ENCODE results near the gene OPRL1. TPM values are rescaled to one million over a fixed set of nuclear protein-coding genes. Genes with fewer than 3 reads are reported as not detected.

OPRL1 gene
- total RNA-seq, 4 donors from 2014 or later = 0.34 to 0.91 (median 0.76) TPM; not detected in 1

DNA sequence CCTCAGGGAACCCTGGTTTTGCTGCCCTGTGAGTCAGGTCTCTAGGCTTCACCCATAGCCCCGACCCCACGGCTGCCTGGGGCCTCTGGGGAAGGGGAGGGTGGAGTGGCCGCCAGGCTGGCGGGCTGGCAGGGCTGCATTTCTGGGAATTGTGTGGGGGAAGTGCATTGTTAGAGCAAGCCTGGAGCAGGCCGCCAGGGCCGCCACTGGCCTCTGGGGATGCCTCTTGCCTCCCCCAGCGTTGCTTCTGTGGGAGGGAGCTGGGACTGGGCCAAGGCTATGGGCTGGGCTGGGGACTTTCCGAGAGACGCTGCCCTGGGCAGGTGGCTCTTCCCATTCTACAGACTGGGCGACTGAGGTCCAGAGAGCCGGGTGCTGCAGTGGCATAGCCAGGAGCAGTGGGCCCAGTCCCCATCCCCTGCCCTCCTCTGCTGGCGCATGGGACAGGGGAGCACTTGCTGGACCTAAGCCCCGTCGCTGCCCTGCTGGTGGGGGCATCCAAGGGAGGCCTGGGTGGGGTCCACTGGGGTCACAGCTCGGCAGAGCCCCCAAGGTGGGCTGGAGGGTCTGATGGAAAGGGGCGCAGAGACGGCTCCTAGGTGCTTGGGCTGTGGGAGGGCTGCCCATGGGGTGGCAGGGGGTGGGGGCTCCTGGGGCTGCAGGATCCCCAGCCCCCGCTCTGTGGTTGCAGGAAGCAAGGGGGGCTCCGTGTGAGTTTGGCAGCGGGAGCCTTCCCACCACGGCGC lies 23.8 kb upstream of the OPRL1 start:
- peak overlapping the region; percentile 24 to 83 (median 70) for H3K27ac ChIP-seq
- H3K4me1 ChIP-seq = peaks cover 29 to 69% (median 43%) of the 10 kb centered on the region in 3 donors
- H3K9me3 ChIP-seq = no peaks in the 10 kb centered on the region
- DNase-seq = no peak
- H3K36me3 ChIP-seq = no peaks in the 10 kb centered on the region
- peaks cover 0 to 62% (median 2%) of the 10 kb centered on the region in 4 donors for H3K27me3 ChIP-seq
- intact Hi-C loops (cut with DNase I) = no loop called here
- peak overlapping the region in 1 of 4 donors; percentile 49 for H3K4me3 ChIP-seq
- TF ChIP-seq POLR2A (IDR thresholded peaks at IDR 0.05) = no peak
- TF ChIP-seq, protein P1, sequence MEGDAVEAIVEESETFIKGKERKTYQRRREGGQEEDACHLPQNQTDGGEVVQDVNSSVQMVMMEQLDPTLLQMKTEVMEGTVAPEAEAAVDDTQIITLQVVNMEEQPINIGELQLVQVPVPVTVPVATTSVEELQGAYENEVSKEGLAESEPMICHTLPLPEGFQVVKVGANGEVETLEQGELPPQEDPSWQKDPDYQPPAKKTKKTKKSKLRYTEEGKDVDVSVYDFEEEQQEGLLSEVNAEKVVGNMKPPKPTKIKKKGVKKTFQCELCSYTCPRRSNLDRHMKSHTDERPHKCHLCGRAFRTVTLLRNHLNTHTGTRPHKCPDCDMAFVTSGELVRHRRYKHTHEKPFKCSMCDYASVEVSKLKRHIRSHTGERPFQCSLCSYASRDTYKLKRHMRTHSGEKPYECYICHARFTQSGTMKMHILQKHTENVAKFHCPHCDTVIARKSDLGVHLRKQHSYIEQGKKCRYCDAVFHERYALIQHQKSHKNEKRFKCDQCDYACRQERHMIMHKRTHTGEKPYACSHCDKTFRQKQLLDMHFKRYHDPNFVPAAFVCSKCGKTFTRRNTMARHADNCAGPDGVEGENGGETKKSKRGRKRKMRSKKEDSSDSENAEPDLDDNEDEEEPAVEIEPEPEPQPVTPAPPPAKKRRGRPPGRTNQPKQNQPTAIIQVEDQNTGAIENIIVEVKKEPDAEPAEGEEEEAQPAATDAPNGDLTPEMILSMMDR (IDR thresholded peaks at IDR 0.05) = peak in 2 of 6 experiments; percentile 6 to 10
- WGBS, 2 donors = 75% methylated on average over 7 of the region's 22 CpGs; no CpG with 5 or more reads in 1 of the 2 donors

DNA sequence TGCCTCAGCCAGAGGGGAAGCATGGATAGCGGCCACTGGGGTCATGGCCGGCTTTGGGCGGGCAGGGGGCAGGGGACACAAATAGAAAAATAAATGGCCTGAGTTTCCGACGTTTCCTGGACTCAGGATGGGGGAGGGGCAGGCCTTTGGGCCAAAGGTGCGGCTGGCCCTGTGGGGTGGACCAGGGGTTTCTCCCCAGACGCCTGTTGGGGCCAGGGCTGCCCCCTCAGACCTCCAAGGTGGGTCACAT lies 23.3 kb upstream of the OPRL1 start:
- no peak for DNase-seq
- Histone ChIP-seq H3K27ac (peak overlapping the region; percentile 28 to 83 (median 60)), H3K36me3 (no peaks in the 10 kb centered on the region), H3K4me1 (peaks cover 29 to 67% (median 43%) of the 10 kb centered on the region in 3 donors), H3K9me3 (no peaks in the 10 kb centered on the region), H3K27me3 (peaks cover 0 to 57% (median 2%) of the 10 kb centered on the region in 4 donors), H3K4me3 (peak overlapping the region in 1 of 4 donors; percentile 49)
- 25% methylated on average over 5 of the region's 7 CpGs; no CpG with 5 or more reads in 1 of the 2 donors for WGBS, 2 donors
- intact Hi-C loops (cut with DNase I) = no loop called here
- TF ChIP-seq, protein P1 (IDR thresholded peaks at IDR 0.05) = no peak
- TF ChIP-seq POLR2A (IDR thresholded peaks at IDR 0.05) = no peak

DNA sequence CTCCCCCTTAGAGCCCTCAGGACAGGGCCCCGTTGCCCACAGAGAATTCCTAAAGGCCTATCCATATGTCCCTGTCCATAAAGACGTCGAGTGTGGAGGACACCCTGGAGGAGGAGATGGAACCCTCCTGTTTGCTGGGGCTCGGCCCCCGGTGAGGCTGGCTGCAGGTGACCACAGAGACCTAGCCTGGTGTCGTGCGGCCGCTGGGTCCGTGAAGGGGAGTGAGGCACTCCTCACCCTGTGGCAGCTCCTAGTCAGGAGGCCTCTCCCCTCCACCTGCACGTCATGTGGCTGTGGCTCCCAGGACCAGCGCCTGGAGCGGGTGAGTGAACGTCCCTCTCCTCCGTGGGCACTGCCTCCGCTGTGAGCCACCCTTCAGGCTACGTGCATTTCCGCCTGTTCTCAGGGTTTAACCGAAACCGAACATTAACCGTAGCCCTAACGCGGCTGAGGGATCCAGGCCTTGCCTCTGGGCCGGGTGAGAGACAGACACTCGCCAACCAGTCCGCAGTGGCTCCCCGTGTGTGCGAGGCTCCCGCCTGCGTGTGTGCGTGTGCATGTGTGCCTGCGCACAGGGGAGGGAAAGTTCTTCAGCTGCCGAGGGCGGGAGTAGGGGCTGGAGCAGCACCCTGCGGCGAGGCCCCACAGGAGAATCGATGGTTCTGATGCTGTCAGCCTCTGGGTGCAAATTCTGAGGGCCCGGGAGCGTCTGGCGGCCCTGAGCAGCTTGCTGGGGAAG lies 22.8 kb upstream of the OPRL1 start:
- no peaks in the 10 kb centered on the region for H3K9me3 ChIP-seq
- intact Hi-C loops (cut with DNase I) = no loop called here

DNA sequence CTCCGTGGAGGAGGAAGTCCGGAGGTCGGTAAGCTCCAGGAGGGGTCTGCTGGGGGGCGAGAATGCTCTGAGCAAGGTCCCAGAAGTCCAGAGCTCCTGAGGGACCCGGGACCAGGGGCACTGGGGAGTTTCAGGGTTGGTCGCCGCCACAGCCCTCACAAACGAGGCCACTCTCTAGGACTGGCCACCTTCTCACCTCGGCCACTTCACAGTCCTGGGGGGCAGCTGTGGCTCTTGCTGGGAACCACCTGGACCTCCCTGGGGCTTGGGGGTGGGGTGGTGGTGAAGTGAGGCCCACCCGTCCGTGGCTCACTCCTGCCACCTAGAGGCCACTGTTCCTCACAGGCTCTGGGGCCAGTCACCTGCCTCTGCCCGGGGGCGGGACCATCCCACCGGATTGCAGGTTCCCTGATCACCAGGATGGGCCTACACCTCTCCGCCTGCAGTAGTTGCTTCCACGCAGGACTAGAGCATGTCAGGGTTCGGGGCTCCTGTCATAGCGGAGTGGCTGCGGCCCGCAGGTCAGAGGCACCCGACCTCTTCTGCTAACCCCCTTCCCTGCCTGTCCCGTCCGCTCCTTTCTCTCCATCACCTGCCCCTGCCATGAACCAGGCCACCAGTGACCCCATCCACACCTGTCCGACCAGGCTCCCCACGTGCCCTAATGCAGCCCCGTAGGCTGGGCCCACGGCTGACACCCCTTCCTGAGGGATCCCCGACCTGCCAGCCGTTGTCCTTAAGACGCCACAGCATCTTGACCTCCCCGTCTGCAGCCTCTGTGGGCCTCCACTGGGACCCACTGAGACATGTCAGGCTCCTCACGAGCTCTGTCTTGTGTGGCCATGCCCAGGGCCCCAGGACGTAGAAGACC lies 22.0 kb upstream of the OPRL1 start:
- H3K27me3 ChIP-seq = peaks cover 0 to 44% (median 2%) of the 10 kb centered on the region in 4 donors
- peak overlapping the region in 2 of 4 donors; percentile 26 to 49 for H3K4me3 ChIP-seq
- no peaks in the 10 kb centered on the region for H3K9me3 ChIP-seq
- TF ChIP-seq POLR2A (IDR thresholded peaks at IDR 0.05) = no peak
- TF ChIP-seq, protein P1 (IDR thresholded peaks at IDR 0.05) = peak; percentile 74 to 89 (median 81)
- intact Hi-C loops (cut with DNase I) = no loop called here
- 23 to 52% methylated on average over 15 to 18 of the region's 33 CpGs for WGBS, 2 donors
- DNase-seq = no peak
- peaks cover 35 to 63% (median 48%) of the 10 kb centered on the region in 3 donors for H3K4me1 ChIP-seq
- H3K27ac ChIP-seq = peak overlapping the region; percentile 28 to 83 (median 60)
- no peaks in the 10 kb centered on the region for H3K36me3 ChIP-seq

More for the DNA sequence above, 22.8 kb upstream of the OPRL1 start:
- TF ChIP-seq, protein P1 (IDR thresholded peaks at IDR 0.05) = no peak
- no peak for TF ChIP-seq POLR2A (IDR thresholded peaks at IDR 0.05)
- Histone ChIP-seq H3K4me1 (peaks cover 29 to 64% (median 44%) of the 10 kb centered on the region in 3 donors), H3K27me3 (peaks cover 0 to 52% (median 2%) of the 10 kb centered on the region in 4 donors), H3K36me3 (no peaks in the 10 kb centered on the region), H3K27ac (peak overlapping the region; percentile 28 to 83 (median 60)), H3K4me3 (peak overlapping the region in 2 of 4 donors; percentile 26 to 49)
- no peak for DNase-seq
- WGBS, 2 donors = 56 to 70% methylated on average over 14 to 15 of the region's 39 CpGs

Measured in esophagus squamous epithelium (tissue), 5 donors.